Adrenal gland (tissue), 5 donors: ENCODE data around the gene ZNF549.

Source experiments
- CTCF ChIP-seq, 6 experiments: fragments of 450-650 bp in 4 of 6; fragments of 200-600 bp in 2 of 6; sonication (generic) in 1 of 6; IDR thresholded peaks; 1 replicate in 5 of 6; 2 replicates in 1 of 6; pipeline versions ENCODE4 v1.5.1 to v1.8.0; 2016 to 2021; ENCODE audit warnings: antibody characterized with exemption in 6 of 6, mild to moderate bottlenecking in 2 of 6, moderate library complexity in 1 of 6
- POLR2A ChIP-seq, 2 donors: fragments of 450-650 bp; IDR thresholded peaks; one replicate each; pipeline ENCODE4 v1.6.1; 2017; ENCODE audit warnings: antibody characterized with exemption in 2 of 2, mild to moderate bottlenecking in 2 of 2, moderate library complexity in 1 of 2
- donor health status: DM: no; HTN: no; CAD: no.

- TF ChIP-seq CTCF (IDR thresholded peaks at IDR 0.05) (peak in 1 of 6 experiments; percentile 30), POLR2A (IDR thresholded peaks at IDR 0.05) (no peak)
Observed at GRCh38 chr19:57578487-57579205, 51.5 kb downstream of the ZNF549 start, which contains the start of gene ZNF416.
